ENCODE data around the gene FFAR3.

Gene FFAR3
- total RNA-seq = 0 to 0.48 reads per million in 2 donors

GRCh38 chr19:35357867-35358573, at the start of gene FFAR3:
FFAR3 (plus strand) TSS chr19:35358460; CDS start chr19:35358891, 431 bp downstream.
- DNase-seq = no peak

GRCh38 chr19:35308910-35309309, 49.4 kb upstream of the FFAR3 start:
- no peak for DNase-seq

- DNase-seq = no peak
Observed at GRCh38 chr19:35309481-35310279, 48.6 kb upstream of the FFAR3 start.

- no peak for DNase-seq
Observed at GRCh38 chr19:35310331-35310730, 47.9 kb upstream of the FFAR3 start.

- no peak for DNase-seq
Observed at GRCh38 chr19:35310811-35311465, 47.3 kb upstream of the FFAR3 start.

- DNase-seq = no peak
Observed at GRCh38 chr19:35311901-35312665, 46.2 kb upstream of the FFAR3 start.

GRCh38 chr19:35313587-35313986, 44.7 kb upstream of the FFAR3 start:
- DNase-seq = no peak

GRCh38 chr19:35314031-35314430, 44.2 kb upstream of the FFAR3 start:
- no peak for DNase-seq

- DNase-seq = no peak
Observed at GRCh38 chr19:35314858-35315470, 43.3 kb upstream of the FFAR3 start.

- no peak for DNase-seq
Observed at GRCh38 chr19:35315883-35316282, 42.4 kb upstream of the FFAR3 start.

GRCh38 chr19:35316560-35316959, 41.7 kb upstream of the FFAR3 start:
- no peak for DNase-seq

GRCh38 chr19:35317464-35318043, 40.7 kb upstream of the FFAR3 start:
- no peak for DNase-seq

- DNase-seq = no peak
Observed at GRCh38 chr19:35318679-35319448, 39.4 kb upstream of the FFAR3 start.

- DNase-seq = no peak
Observed at GRCh38 chr19:35320065-35320713, 38.1 kb upstream of the FFAR3 start.

GRCh38 chr19:35321291-35321690, 37.0 kb upstream of the FFAR3 start:
- DNase-seq = no peak

- DNase-seq = no peak
Observed at GRCh38 chr19:35322014-35322413, 36.2 kb upstream of the FFAR3 start.

GRCh38 chr19:35327642-35328041, 30.6 kb upstream of the FFAR3 start:
- no peak for DNase-seq

GRCh38 chr19:35328851-35329285, 29.4 kb upstream of the FFAR3 start, which contains the start of gene CD22:
CD22 (plus strand) TSS chr19:35329187; CDS start chr19:35332041, 2,854 bp downstream.
- no peak for DNase-seq

- no peak for DNase-seq
Observed at GRCh38 chr19:35329323-35329722, 28.9 kb upstream of the FFAR3 start.

- DNase-seq = no peak
Observed at GRCh38 chr19:35330475-35330874, 27.8 kb upstream of the FFAR3 start.
